Peyer's patch (tissue), 4 donors: ENCODE results near the gene CHTOP. TPM values are rescaled to one million over a fixed set of nuclear protein-coding genes. Genes with fewer than 3 reads are reported as not detected.
A peak's percentile ranks its signal among the peaks of the same experiment; 100 is the strongest.

Experiments
- DNase-seq, 3 donors: peaks; one replicate each; pipeline ENCODE4 v3.0.0-alpha.2; 2017 to 2019
- H3K27ac ChIP-seq, 4 donors: fragments of 200-600 bp; sonication (generic); one replicate each; pipeline ENCODE4 v1.5.1; 2016 to 2019
- H3K27me3 ChIP-seq, 2 donors: fragments of 200-600 bp; sonication (generic); one replicate each; pipeline ENCODE4 v1.5.1; 2019
- H3K36me3 ChIP-seq, 3 donors: fragments of 200-600 bp; sonication (generic); one replicate each; pipeline ENCODE4 v1.5.1; 2016 to 2019
- H3K4me1 ChIP-seq, 4 donors: fragments of 200-600 bp; sonication (generic); one replicate each; pipeline ENCODE4 v1.5.1; 2016 to 2019
- H3K4me3 ChIP-seq, 4 donors: fragments of 200-600 bp; sonication (generic); 1 replicate in 3 of 4; 2 replicates in 1 of 4; pipeline ENCODE4 v1.5.1; 2016 to 2019; ENCODE audit warnings: mild to moderate bottlenecking in 1 of 4
- H3K9me3 ChIP-seq, 4 donors: fragments of 200-600 bp; sonication (generic); one replicate each; pipeline ENCODE4 v1.5.1; 2016 to 2019; ENCODE audit warnings: mild to moderate bottlenecking in 1 of 4
- POLR2A ChIP-seq, 2 donors: fragments of 450-650 bp; IDR thresholded peaks; one replicate each; pipeline ENCODE4 v1.5.1; 2017; ENCODE audit warnings: antibody characterized with exemption in 2 of 2, mild to moderate bottlenecking in 2 of 2, moderate library complexity in 2 of 2
- total RNA-seq, 4 donors: library from RNA; depleted of rRNA; stranded (reverse); fragments of >200 nt; gene quantifications; one replicate each; pipeline ENCODE4 v1.1.0, GENCODE V29; 2016
- TF ChIP-seq, protein P1 (sequence below), 6 experiments: fragments of 450-650 bp in 4 of 6; fragments of 200-600 bp in 2 of 6; sonication (generic) in 1 of 6; IDR thresholded peaks; one replicate each; pipeline ENCODE4 v1.5.1; 2017 to 2019; ENCODE audit warnings: antibody characterized with exemption in 6 of 6, mild to moderate bottlenecking in 3 of 6, moderate library complexity in 1 of 6

Gene CHTOP
- total RNA-seq, 4 donors from 2014 or later = 53.8 to 80.8 (median 68.7) TPM

- no peak overlapping the region for H3K27ac ChIP-seq
- no peak overlapping the region for H3K4me3 ChIP-seq
- H3K36me3 ChIP-seq = peaks cover 3 to 91% (median 5%) of the 10 kb centered on the region in 3 donors
- peak in 1 of 3 donors; percentile 34 for DNase-seq
- H3K4me1 ChIP-seq = peaks cover 0 to 8% (median 0%) of the 10 kb centered on the region in 4 donors
- no peaks in the 10 kb centered on the region for H3K9me3 ChIP-seq
- H3K27me3 ChIP-seq = no peaks in the 10 kb centered on the region
- TF ChIP-seq, protein P1, sequence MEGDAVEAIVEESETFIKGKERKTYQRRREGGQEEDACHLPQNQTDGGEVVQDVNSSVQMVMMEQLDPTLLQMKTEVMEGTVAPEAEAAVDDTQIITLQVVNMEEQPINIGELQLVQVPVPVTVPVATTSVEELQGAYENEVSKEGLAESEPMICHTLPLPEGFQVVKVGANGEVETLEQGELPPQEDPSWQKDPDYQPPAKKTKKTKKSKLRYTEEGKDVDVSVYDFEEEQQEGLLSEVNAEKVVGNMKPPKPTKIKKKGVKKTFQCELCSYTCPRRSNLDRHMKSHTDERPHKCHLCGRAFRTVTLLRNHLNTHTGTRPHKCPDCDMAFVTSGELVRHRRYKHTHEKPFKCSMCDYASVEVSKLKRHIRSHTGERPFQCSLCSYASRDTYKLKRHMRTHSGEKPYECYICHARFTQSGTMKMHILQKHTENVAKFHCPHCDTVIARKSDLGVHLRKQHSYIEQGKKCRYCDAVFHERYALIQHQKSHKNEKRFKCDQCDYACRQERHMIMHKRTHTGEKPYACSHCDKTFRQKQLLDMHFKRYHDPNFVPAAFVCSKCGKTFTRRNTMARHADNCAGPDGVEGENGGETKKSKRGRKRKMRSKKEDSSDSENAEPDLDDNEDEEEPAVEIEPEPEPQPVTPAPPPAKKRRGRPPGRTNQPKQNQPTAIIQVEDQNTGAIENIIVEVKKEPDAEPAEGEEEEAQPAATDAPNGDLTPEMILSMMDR (IDR thresholded peaks at IDR 0.05) = no peak
- no peak for TF ChIP-seq POLR2A (IDR thresholded peaks at IDR 0.05)
Observed at GRCh38 chr1:153643100-153643499, 9.2 kb downstream of the CHTOP start.

GRCh38 chr1:153643816-153644215, 9.9 kb downstream of the CHTOP start:
- TF ChIP-seq POLR2A (IDR thresholded peaks at IDR 0.05) = no peak
- TF ChIP-seq, protein P1 (IDR thresholded peaks at IDR 0.05) = no peak
- Histone ChIP-seq H3K27ac (no peak overlapping the region), H3K27me3 (no peaks in the 10 kb centered on the region), H3K36me3 (peaks cover 3 to 84% (median 5%) of the 10 kb centered on the region in 3 donors), H3K4me1 (peaks cover 0 to 8% (median 0%) of the 10 kb centered on the region in 4 donors), H3K4me3 (no peak overlapping the region), H3K9me3 (no peaks in the 10 kb centered on the region)
- DNase-seq = no peak

DNA sequence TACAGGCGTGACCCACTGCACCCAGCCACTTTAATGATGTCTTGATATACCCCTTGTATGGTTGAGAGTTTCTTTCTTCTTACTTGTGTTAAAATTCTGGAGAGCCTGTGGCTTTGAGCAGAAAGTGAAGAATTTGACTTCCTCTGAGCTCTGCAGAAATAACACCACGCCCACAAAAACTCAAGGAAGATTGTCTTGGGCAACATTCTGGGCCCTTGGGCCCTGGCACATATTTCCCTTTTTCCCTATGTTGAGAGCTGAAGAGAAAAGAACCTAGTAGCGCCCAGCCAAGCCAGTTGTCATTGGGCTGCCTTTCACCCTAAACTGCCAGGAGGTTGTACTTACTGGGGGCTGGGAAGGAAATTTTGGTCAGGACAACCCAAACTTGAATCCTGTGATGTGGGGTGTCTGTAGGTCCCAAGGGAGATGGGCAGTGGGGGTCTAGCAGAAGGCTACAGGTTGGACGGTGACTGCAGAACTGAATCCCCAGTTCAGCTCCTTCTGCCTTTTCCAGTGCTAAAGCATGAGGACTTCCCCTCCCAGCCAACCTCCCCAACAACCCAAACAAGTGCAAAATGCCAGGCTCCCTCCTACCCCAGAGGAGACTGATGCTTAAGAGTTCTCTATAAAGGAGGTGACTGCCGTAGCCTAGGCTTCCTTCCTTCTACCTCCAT, 12.9 kb downstream of the CHTOP start:
- Histone ChIP-seq H3K27ac (no peak overlapping the region), H3K27me3 (no peaks in the 10 kb centered on the region), H3K36me3 (peaks cover 3 to 54% (median 5%) of the 10 kb centered on the region in 3 donors), H3K4me1 (peaks cover 0 to 8% (median 0%) of the 10 kb centered on the region in 4 donors), H3K9me3 (no peaks in the 10 kb centered on the region), H3K4me3 (no peak overlapping the region)
- TF ChIP-seq, protein P1 (IDR thresholded peaks at IDR 0.05) = no peak
- no peak for TF ChIP-seq POLR2A (IDR thresholded peaks at IDR 0.05)
- peak in 1 of 3 donors; percentile 44 for DNase-seq

GRCh38 chr1:153647346-153647714, 13.5 kb downstream of the CHTOP start:
- Histone ChIP-seq H3K27me3 (no peaks in the 10 kb centered on the region), H3K36me3 (peaks cover 3 to 49% (median 3%) of the 10 kb centered on the region in 3 donors), H3K4me1 (peaks cover 0 to 8% (median 0%) of the 10 kb centered on the region in 4 donors), H3K27ac (no peak overlapping the region), H3K4me3 (no peak overlapping the region), H3K9me3 (no peaks in the 10 kb centered on the region)
- peak in 1 of 3 donors; percentile 39 for DNase-seq
- no peak for TF ChIP-seq POLR2A (IDR thresholded peaks at IDR 0.05)
- TF ChIP-seq, protein P1 (IDR thresholded peaks at IDR 0.05) = no peak

DNA sequence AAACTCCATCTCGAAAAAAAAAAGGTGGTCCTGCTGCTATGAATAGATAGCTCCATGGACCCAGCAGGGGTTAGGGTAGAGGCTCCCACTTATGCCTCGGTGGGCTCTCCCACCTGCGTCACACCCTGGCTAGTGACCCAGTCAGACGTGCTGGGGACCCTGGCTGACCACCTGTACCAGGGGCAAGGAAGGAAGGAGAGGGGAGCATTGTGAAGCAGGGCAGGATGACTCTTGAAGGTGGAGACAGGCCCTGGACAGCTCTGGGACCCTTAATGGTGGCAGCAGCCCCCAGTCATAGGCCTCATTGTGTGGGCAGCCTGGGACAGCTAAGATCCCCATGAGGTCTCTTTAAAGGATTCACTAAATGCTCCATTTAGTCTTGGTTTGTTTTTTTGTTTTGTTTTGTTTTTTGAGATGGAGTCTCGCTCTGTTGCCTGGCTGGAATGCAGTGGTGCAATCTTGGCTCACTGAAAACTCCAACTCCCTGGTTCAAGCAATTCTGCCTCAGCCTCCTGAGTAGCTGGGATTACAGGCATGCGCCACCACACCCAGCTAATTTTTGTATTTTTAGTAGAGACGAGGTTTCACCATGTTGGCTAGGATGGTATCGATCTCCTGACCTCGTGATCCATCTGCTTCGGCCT, 14.3 kb downstream of the CHTOP start:
- no peaks in the 10 kb centered on the region for H3K9me3 ChIP-seq
- H3K36me3 ChIP-seq = peaks cover 3 to 41% (median 3%) of the 10 kb centered on the region in 3 donors
- H3K27me3 ChIP-seq = no peaks in the 10 kb centered on the region
- H3K27ac ChIP-seq = no peak overlapping the region
- no peak overlapping the region for H3K4me3 ChIP-seq
- TF ChIP-seq, protein P1 (IDR thresholded peaks at IDR 0.05) = no peak
- no peak for TF ChIP-seq POLR2A (IDR thresholded peaks at IDR 0.05)
- H3K4me1 ChIP-seq = peaks cover 0 to 7% (median 0%) of the 10 kb centered on the region in 4 donors
- DNase-seq = peak in 2 of 3 donors; percentile 29 to 43
